ENCODE data around the gene TAC3. TPM values are rescaled to one million over a fixed set of nuclear protein-coding genes. Genes with fewer than 3 reads are reported as not detected.

TAC3 gene
- total RNA-seq, 1 donor from 2014 or later: not detected

DNA sequence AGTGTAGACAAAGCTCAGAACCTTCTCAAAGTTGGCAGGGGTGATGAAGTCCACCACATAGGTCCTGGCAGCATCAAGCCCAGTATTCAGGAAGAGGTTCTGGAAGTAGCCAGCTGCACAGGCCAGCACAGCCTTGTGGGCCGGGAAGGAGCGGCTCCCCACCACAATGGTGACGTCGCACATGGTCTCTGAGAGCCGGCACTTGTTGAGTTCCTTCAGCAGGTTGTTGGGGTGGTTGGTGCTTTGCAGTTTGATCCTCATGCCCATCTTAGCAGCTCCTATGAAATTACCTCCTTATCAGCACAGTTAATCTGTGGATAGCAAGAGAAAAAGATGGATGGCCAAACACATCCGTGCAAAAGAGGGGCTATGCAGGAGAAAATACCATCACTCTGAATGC is 11.7 kb downstream of the TAC3 start:
- Histone ChIP-seq H3K36me3 (peaks cover 44% of the 10 kb centered on the region), H3K27ac (no peak overlapping the region), H3K9me3 (no peaks in the 10 kb centered on the region), H3K4me1 (peaks cover 20% of the 10 kb centered on the region), H3K27me3 (no peaks in the 10 kb centered on the region), H3K4me3 (no peak overlapping the region)
- TF ChIP-seq, protein P1, sequence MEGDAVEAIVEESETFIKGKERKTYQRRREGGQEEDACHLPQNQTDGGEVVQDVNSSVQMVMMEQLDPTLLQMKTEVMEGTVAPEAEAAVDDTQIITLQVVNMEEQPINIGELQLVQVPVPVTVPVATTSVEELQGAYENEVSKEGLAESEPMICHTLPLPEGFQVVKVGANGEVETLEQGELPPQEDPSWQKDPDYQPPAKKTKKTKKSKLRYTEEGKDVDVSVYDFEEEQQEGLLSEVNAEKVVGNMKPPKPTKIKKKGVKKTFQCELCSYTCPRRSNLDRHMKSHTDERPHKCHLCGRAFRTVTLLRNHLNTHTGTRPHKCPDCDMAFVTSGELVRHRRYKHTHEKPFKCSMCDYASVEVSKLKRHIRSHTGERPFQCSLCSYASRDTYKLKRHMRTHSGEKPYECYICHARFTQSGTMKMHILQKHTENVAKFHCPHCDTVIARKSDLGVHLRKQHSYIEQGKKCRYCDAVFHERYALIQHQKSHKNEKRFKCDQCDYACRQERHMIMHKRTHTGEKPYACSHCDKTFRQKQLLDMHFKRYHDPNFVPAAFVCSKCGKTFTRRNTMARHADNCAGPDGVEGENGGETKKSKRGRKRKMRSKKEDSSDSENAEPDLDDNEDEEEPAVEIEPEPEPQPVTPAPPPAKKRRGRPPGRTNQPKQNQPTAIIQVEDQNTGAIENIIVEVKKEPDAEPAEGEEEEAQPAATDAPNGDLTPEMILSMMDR (IDR thresholded peaks at IDR 0.05): no peak
- DNase-seq (no peak), ATAC-seq (no peak)
- intact Hi-C loops (cut with DNase I): no loop called here

DNA sequence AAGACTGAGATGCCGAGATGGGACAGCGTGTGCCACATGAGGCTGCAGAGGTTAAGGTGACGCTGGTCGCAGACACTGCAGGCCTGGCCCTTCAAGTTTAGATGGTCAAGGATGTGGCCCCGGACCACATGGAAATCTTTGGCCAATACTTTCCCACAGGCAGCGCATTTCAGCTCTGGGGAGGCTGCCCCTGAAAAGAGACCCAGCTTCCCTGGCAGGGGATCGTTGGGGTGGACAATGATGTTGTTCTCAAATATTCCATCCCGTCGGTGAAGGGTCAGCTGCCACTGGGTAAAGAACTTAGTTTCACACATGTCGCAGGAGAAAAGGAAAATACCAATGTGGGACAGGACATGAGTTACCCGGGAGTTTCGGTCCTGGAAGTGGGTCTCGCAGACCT is 12.9 kb downstream of the TAC3 start:
- no peak overlapping the region for H3K27ac ChIP-seq
- DNase-seq (no peak), ATAC-seq (no peak)
- no peak overlapping the region for H3K4me3 ChIP-seq
- H3K27me3 ChIP-seq: no peaks in the 10 kb centered on the region
- peaks cover 24% of the 10 kb centered on the region for H3K4me1 ChIP-seq
- H3K36me3 ChIP-seq: peaks cover 45% of the 10 kb centered on the region
- TF ChIP-seq, protein P1 (IDR thresholded peaks at IDR 0.05): no peak
- H3K9me3 ChIP-seq: no peaks in the 10 kb centered on the region
- intact Hi-C loops (cut with DNase I): no loop called here

DNA sequence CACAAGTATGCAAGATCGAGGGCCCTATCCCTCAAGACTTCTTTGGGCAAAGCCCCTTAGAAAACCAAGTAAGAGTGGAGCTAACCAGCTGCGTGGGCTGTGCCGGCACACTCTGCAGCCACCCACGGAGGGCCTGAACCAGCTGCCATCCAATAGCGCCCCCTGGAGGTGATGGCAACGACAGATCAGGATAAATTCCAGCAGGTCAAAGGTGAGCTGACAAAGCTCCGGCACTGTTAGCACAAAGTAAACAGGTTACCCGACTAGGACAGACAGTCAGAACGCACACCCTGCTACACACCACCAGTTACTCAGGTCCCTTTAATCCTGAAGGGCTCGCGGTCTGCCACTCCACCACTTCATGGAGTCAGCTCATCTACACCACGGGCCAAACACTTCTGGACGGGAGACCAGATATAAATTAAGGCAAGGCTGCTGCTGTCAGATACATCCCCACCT is 14.9 kb downstream of the TAC3 start:
- DNase-seq: peak; percentile 84
- Histone ChIP-seq H3K4me3 (no peak overlapping the region), H3K36me3 (peaks cover 55% of the 10 kb centered on the region), H3K27ac (no peak overlapping the region), H3K4me1 (peaks cover 19% of the 10 kb centered on the region), H3K9me3 (no peaks in the 10 kb centered on the region), H3K27me3 (no peaks in the 10 kb centered on the region)
- TF ChIP-seq, protein P1 (IDR thresholded peaks at IDR 0.05): peak; percentile 74
- ATAC-seq: peak; percentile 82
- intact Hi-C loops (cut with DNase I): no loop called here

DNA sequence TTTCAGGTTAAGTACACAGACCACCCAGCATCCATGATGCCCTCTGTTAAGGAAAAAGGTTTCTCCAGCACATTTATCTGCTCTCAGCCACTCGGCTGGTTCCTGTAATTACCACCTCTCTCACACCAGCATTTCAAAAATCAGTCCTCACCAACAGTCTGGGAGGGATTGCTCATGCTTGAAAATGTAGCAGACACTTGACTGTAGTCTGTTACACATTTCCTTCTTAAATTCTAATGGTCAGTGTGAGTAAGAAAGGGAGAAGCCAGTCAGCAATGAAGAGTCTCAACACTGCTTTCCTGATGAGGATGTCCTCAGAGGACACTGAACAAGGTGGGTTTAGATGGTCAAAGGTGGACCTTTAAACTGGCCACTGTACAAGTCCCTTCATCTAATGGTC is 15.9 kb downstream of the TAC3 start:
- no peaks in the 10 kb centered on the region for H3K27me3 ChIP-seq
- intact Hi-C loops (cut with DNase I): no loop called here
- no peaks in the 10 kb centered on the region for H3K9me3 ChIP-seq
- DNase-seq: no peak
- peaks cover 18% of the 10 kb centered on the region for H3K4me1 ChIP-seq
- TF ChIP-seq, protein P1 (IDR thresholded peaks at IDR 0.05): no peak
- peaks cover 55% of the 10 kb centered on the region for H3K36me3 ChIP-seq
- no peak overlapping the region for H3K27ac ChIP-seq
- no peak for ATAC-seq
- no peak overlapping the region for H3K4me3 ChIP-seq

DNA sequence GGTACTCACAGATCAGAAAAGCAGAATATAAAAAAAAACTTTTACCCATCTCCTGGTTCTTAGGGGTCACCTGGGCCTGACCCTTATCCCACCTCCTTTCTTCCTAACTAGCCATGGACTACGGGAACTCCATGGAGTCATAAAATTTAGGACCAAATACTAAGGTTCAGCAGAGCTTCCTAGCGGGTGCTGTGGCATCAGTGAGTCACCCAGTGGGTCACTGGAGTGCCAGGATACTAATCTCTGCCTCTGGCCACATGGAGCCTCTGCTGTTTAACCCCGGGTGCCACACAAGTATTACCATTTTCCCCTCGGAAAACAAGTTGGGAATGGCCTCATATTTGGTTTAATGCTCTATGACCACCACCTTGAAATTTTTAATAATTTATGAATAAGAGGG is 16.9 kb downstream of the TAC3 start:
- DNase-seq (no peak), ATAC-seq (no peak)
- intact Hi-C loops (cut with DNase I): no loop called here
- H3K27ac ChIP-seq: no peak overlapping the region
- peaks cover 12% of the 10 kb centered on the region for H3K4me1 ChIP-seq
- TF ChIP-seq, protein P1 (IDR thresholded peaks at IDR 0.05): no peak
- peaks cover 52% of the 10 kb centered on the region for H3K36me3 ChIP-seq
- no peaks in the 10 kb centered on the region for H3K9me3 ChIP-seq
- H3K27me3 ChIP-seq: no peaks in the 10 kb centered on the region
- no peak overlapping the region for H3K4me3 ChIP-seq

DNA sequence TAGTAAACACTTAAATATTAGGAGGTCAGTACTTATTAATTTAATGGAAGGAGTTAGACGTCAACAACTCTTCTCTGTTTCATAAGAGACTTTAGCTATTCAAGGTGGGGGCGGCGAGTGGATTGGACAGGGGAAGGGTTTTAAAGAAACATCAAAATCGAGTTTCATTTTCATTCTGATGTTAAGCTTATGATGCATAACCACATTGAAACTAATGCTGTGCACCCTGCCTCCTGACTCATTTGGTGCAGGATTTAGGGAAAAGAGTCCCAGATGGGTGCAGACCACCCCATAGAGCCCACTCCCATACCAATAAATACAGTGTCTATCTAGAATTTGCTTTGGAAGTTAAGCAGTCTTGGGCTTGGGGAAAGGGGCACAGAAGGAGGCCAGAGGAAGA is 17.3 kb downstream of the TAC3 start:
- Histone ChIP-seq H3K36me3 (peaks cover 47% of the 10 kb centered on the region), H3K4me1 (peaks cover 12% of the 10 kb centered on the region), H3K27ac (no peak overlapping the region), H3K9me3 (no peaks in the 10 kb centered on the region), H3K27me3 (no peaks in the 10 kb centered on the region), H3K4me3 (no peak overlapping the region)
- no peak for DNase-seq
- TF ChIP-seq, protein P1 (IDR thresholded peaks at IDR 0.05): no peak
- intact Hi-C loops (cut with DNase I): no loop called here
- no peak for ATAC-seq
